Mucosa of gallbladder (tissue), 1 donor: ENCODE results near the gene PKLR. TPM values are rescaled to one million over a fixed set of nuclear protein-coding genes. Genes with fewer than 3 reads are reported as not detected.
A peak's percentile ranks its signal among the peaks of the same experiment; 100 is the strongest.
"Not testable (repeated sequence)": the region's sequence is repeated elsewhere in the genome, so short reads cannot be mapped to it uniquely, and the experiment has no call there.

Experiments
- DNase-seq: peaks from one replicate; pipeline ENCODE4 v3.0.0-alpha.2; 2020; ENCODE audit warnings: low spot score
- total RNA-seq: library from RNA; stranded (reverse); gene quantifications from one replicate; pipeline ENCODE4 v1.2.1, GENCODE V29; 2021
- donor health status: DM: no; HTN: no; CAD: no.

The PKLR gene
- total RNA-seq, 1 donor from 2014 or later = 1.7 TPM

GRCh38 chr1:155318082-155318481 is 16.8 kb upstream of the PKLR start:
- no peak for DNase-seq

- DNase-seq = no peak
Observed at GRCh38 chr1:155316922-155317321, 15.7 kb upstream of the PKLR start.

- DNase-seq = no peak
Observed at GRCh38 chr1:155313261-155313660, 12.0 kb upstream of the PKLR start.

- DNase-seq = peak; percentile 42
Observed at GRCh38 chr1:155309423-155310021, 8.3 kb upstream of the PKLR start.

GRCh38 chr1:155308493-155309422 is 7.5 kb upstream of the PKLR start, which contains the start of gene FDPS:
Gene FDPS, plus strand, starts transcription at chr1:155308866. Its CDS starts 924 bp downstream, at chr1:155309790.
- DNase-seq = peak; percentile 99

- no peak for DNase-seq
Observed at GRCh38 chr1:155307247-155307740, 6.1 kb upstream of the PKLR start.

- DNase-seq = no peak
Observed at GRCh38 chr1:155305881-155306391, 4.7 kb upstream of the PKLR start.

- no peak for DNase-seq
Observed at GRCh38 chr1:155304558-155305063, 3.4 kb upstream of the PKLR start.

GRCh38 chr1:155300553-155301329 is 497 bp downstream of the PKLR start:
- peak; percentile 58 for DNase-seq

- no peak for DNase-seq
Observed at GRCh38 chr1:155300024-155300423, 1.2 kb downstream of the PKLR start.

- no peak for DNase-seq
Observed at GRCh38 chr1:155297384-155297783, 3.9 kb downstream of the PKLR start.

- DNase-seq = no peak
Observed at GRCh38 chr1:155296661-155297060, 4.6 kb downstream of the PKLR start.

GRCh38 chr1:155295942-155296267 is 5.3 kb downstream of the PKLR start:
- no peak for DNase-seq

- no peak for DNase-seq
Observed at GRCh38 chr1:155295183-155295941, 5.9 kb downstream of the PKLR start.

GRCh38 chr1:155294520-155295182 is 6.6 kb downstream of the PKLR start:
- no peak for DNase-seq

GRCh38 chr1:155293086-155293749 is 8.0 kb downstream of the PKLR start:
- DNase-seq = no peak

GRCh38 chr1:155291006-155291405 is 10.2 kb downstream of the PKLR start:
- DNase-seq = not testable (repeated sequence)

- no peak for DNase-seq
Observed at GRCh38 chr1:155287987-155288543, 13.2 kb downstream of the PKLR start.

- no peak for DNase-seq
Observed at GRCh38 chr1:155286544-155286943, 14.7 kb downstream of the PKLR start.

- DNase-seq = no peak
Observed at GRCh38 chr1:155285631-155286044, 15.6 kb downstream of the PKLR start.
